ENCODE results near the gene BACH2. TPM values are rescaled to one million over a fixed set of nuclear protein-coding genes. Genes with fewer than 3 reads are reported as not detected.

Gene BACH2
- polyA plus RNA-seq, 1 experiment, result 0.10 TPM

DNA sequence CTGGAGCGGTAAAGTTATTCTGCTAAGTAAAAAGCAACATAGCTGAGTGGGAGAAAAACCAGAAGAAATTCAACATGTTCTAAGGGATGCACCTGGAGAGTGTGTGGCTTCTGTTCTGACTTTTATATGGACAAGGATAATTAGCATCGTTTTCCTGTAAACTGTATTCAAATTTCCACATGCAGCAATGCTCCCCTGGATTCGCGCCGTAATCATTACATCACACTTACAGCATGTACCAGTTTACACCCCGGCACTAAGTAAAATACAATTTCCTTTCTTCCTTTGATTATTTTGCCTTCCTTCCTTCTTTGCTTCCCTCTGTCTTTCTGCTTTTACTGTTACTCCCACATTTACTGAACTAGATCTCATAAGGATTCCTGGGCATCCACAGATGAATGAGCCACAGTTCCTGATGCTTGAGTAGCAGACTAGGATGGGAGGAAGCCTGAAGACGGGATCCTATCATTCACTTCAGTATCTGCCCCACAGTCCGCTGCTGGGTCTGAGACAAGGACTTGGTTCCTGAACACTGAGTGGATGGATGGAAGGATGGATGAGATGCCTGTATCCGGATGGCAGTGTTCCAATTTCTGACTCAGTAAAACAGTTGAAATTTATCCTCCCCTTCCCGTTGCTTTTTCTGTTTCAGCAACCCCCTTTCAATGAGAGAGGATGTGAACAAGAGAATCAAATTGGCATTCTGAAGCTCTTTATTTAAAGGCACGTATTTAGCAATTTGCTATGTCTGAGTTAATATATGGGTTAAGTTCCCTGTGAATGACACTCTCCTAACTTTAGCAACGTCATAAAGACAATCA, 227.7 kb downstream of the BACH2 start:
- CTCF ChIA-PET, result interaction anchor here (1.6 kb wide), 1 partner anchor 22 kb away, joined by 4 read pairs; no protein-coding TSS in a partner anchor
- Histone ChIP-seq H3K36me3 (ENCODE audit: control insufficient read depth, insufficient read depth, low read length) (no peaks in the 10 kb centered on the region), H3K4me3 (ENCODE audit: low read depth, low read length) (no peak overlapping the region), H3K27me3 (ENCODE audit: control insufficient read depth, insufficient read depth, low read length) (peaks cover 3% of the 10 kb centered on the region)
- POLR2A ChIA-PET, result no interaction called here
- TF ChIP-seq, protein P1, sequence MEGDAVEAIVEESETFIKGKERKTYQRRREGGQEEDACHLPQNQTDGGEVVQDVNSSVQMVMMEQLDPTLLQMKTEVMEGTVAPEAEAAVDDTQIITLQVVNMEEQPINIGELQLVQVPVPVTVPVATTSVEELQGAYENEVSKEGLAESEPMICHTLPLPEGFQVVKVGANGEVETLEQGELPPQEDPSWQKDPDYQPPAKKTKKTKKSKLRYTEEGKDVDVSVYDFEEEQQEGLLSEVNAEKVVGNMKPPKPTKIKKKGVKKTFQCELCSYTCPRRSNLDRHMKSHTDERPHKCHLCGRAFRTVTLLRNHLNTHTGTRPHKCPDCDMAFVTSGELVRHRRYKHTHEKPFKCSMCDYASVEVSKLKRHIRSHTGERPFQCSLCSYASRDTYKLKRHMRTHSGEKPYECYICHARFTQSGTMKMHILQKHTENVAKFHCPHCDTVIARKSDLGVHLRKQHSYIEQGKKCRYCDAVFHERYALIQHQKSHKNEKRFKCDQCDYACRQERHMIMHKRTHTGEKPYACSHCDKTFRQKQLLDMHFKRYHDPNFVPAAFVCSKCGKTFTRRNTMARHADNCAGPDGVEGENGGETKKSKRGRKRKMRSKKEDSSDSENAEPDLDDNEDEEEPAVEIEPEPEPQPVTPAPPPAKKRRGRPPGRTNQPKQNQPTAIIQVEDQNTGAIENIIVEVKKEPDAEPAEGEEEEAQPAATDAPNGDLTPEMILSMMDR (IDR thresholded peaks at IDR 0.05; ENCODE audit: insufficient read depth, low read depth, low read length), result no peak
- no peak for DNase-seq (ENCODE audit: low read depth)

DNA sequence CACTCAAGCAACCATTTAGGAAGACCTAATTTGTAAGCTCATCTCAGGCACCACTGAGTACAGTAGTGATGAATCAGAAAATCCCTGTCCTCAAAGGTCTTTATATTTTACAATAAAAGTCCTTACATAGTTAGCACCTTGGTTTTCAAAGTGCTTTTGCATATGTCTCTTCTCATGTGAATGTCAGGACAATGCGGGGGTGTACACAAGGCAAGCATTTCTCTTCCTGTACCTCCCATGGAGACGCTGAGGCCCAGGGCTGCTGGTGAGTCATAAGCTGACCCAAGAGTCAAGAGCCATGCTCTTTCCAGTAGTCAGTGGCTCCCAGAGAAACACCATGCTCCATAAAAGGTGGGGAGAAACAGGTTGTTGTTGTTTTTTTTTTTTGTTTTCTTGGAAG, 228.4 kb downstream of the BACH2 start:
- H3K36me3 ChIP-seq (ENCODE audit: control insufficient read depth, insufficient read depth, low read length), result no peaks in the 10 kb centered on the region
- no peak overlapping the region for H3K4me3 ChIP-seq (ENCODE audit: low read depth, low read length)
- ChIA-PET CTCF (interaction anchor here (1.6 kb wide), 1 partner anchor 22 kb away, joined by 4 read pairs; no protein-coding TSS in a partner anchor), POLR2A (no interaction called here)
- peaks cover 3% of the 10 kb centered on the region for H3K27me3 ChIP-seq (ENCODE audit: control insufficient read depth, insufficient read depth, low read length)
- TF ChIP-seq, protein P1 (IDR thresholded peaks at IDR 0.05; ENCODE audit: insufficient read depth, low read depth, low read length), result no peak
- DNase-seq (ENCODE audit: low read depth), result no peak

DNA sequence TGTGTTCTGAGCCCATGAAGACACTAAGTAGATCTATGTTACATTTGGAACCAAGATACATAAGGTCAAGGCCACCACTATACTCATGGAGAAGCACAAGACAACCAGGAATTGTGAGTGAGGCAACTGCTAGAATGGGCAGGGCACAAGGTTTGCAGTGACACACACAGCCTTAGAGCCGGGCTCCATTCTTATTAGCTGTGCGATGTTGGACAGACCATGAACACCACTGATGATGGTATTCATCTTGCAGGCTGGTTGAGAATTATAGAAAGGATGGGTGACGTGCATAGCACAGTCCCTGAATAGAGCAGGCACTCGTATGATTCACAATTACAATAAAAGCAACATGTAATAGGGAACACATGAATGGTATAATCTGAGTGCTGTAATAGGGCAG, 229.9 kb downstream of the BACH2 start:
- Histone ChIP-seq H3K4me3 (ENCODE audit: low read depth, low read length) (no peak overlapping the region), H3K36me3 (ENCODE audit: control insufficient read depth, insufficient read depth, low read length) (no peaks in the 10 kb centered on the region), H3K27me3 (ENCODE audit: control insufficient read depth, insufficient read depth, low read length) (peaks cover 2% of the 10 kb centered on the region)
- no peak for DNase-seq (ENCODE audit: low read depth)
- TF ChIP-seq, protein P1 (IDR thresholded peaks at IDR 0.05; ENCODE audit: insufficient read depth, low read depth, low read length), result no peak
- CTCF ChIA-PET, result interaction anchor here (0.6 kb wide), 1 partner anchor 60 kb away, joined by 3 read pairs; no protein-coding TSS in a partner anchor
- POLR2A ChIA-PET, result no interaction called here

DNA sequence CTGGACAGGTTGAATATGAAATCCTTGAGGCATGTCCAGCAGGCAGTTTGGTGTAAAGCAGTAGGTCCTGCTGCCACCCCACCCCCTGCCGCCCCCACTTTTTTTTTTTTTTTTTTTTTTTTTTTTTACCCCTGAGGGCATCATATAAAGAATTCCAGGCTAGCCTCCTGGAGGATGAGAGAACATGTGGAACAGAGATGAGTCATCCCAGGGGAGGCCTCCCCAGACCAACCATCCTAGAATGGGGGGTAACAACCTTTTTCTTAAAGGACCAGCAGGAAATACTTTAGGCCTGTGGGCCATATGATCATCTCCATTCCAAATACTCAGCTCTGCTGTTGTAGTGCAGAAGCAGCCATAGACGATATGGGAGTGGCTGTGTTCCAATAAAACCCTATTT, 231.5 kb downstream of the BACH2 start:
- ChIA-PET POLR2A (no interaction called here), CTCF (no interaction called here)
- no peak for DNase-seq (ENCODE audit: low read depth)
- Histone ChIP-seq H3K36me3 (ENCODE audit: control insufficient read depth, insufficient read depth, low read length) (no peaks in the 10 kb centered on the region), H3K27me3 (ENCODE audit: control insufficient read depth, insufficient read depth, low read length) (peaks cover 2% of the 10 kb centered on the region), H3K4me3 (ENCODE audit: low read depth, low read length) (no peak overlapping the region)
- TF ChIP-seq, protein P1 (IDR thresholded peaks at IDR 0.05; ENCODE audit: insufficient read depth, low read depth, low read length), result no peak

DNA sequence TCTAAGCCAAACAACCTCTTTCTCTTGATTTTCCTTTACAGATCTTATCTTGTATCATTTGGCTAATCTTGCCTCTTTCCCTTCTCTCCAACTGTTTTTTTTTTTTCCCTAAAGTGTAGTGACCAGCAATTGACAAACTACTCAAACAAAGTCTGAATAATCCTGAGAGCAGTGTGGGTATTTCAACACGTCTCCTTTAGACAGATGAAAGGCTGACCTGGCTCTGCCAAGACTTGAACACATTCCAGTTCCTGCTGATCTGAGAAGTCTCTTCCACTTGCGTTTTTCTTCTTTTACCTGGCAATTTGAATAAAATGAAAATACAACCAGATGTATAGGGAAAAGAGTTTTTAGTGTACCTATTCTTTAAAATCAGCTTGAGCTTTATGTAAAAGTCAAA, 234.0 kb downstream of the BACH2 start:
- no peak for DNase-seq (ENCODE audit: low read depth)
- ChIA-PET CTCF (interaction anchor here (1.1 to 1.4 kb wide), 2 partner anchors 14 to 16 kb away, joined by 3 to 4 read pairs; no protein-coding TSS in a partner anchor), POLR2A (no interaction called here)
- H3K4me3 ChIP-seq (ENCODE audit: low read depth, low read length), result no peak overlapping the region
- no peaks in the 10 kb centered on the region for H3K36me3 ChIP-seq (ENCODE audit: control insufficient read depth, insufficient read depth, low read length)
- H3K27me3 ChIP-seq (ENCODE audit: control insufficient read depth, insufficient read depth, low read length), result peaks cover 2% of the 10 kb centered on the region; the same call in 1 of the 2 replicates
- TF ChIP-seq, protein P1 (IDR thresholded peaks at IDR 0.05; ENCODE audit: insufficient read depth, low read depth, low read length), result no peak

Measured in BJ (cell line).